LNCaP clone FGC (cell line): ENCODE results near the gene PPIA.
"Not testable (repeated sequence)": the region's sequence is repeated elsewhere in the genome, so short reads cannot be mapped to it uniquely, and the experiment has no call there.

Source experiments
- DNase-seq: peaks from one replicate; pipeline ENCODE4 v3.0.0-alpha.2; 2011; ENCODE audit warnings: low read depth
- H3K4me3 ChIP-seq: 2 replicates; pipeline ENCODE4 v1.5.1; 2011; ENCODE audit warnings: mild to moderate bottlenecking, low read depth, low read length, control low read depth
- TF ChIP-seq, protein P1 (sequence below): IDR thresholded peaks from 2 replicates; pipeline ENCODE4 v1.5.1; 2012; ENCODE audit warnings: mild to moderate bottlenecking; ENCODE audit not compliant: control insufficient read depth, insufficient read depth; ENCODE audit errors: extremely low read depth

PPIA gene

DNA sequence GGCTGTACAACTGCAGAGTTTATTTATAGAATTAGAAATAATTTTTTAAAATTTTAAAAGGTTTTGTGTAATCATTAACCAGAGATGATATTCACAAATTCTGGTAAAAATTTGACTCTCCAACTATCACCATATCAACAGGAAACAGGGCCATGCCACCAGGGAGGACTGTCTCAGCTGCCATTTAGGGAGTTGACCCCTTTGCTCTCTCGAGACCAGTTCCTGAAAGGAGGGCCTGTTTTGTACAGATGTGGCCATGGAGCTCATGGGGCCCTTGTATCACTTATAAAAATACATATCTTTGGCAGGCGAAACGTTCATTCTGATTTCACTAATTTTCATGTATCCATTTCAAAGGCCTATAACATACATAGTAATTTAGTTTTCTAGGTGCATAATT is 31.1 kb downstream of the PPIA start:
- TF ChIP-seq, protein P1, sequence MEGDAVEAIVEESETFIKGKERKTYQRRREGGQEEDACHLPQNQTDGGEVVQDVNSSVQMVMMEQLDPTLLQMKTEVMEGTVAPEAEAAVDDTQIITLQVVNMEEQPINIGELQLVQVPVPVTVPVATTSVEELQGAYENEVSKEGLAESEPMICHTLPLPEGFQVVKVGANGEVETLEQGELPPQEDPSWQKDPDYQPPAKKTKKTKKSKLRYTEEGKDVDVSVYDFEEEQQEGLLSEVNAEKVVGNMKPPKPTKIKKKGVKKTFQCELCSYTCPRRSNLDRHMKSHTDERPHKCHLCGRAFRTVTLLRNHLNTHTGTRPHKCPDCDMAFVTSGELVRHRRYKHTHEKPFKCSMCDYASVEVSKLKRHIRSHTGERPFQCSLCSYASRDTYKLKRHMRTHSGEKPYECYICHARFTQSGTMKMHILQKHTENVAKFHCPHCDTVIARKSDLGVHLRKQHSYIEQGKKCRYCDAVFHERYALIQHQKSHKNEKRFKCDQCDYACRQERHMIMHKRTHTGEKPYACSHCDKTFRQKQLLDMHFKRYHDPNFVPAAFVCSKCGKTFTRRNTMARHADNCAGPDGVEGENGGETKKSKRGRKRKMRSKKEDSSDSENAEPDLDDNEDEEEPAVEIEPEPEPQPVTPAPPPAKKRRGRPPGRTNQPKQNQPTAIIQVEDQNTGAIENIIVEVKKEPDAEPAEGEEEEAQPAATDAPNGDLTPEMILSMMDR = no peak
- DNase-seq = no peak
- no peak overlapping the region for H3K4me3 ChIP-seq

DNA sequence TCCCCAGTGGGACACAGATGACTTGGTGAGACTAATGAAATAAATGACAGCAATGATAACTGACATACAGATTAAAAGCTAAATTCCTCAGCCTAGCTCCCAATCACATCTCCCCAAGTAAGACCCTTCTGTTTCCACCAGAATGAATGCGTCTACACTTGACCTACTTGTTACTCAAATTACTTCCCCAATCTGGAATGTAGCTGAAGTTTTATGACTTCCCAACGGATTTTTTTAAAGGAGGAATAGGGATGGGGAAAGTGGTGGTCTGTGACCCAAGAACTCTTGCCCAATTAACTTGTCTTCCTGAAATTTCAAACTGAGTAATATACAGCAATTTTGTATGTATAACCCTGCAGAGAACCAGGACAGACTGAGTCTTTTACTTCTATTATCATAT is 42.3 kb downstream of the PPIA start:
- TF ChIP-seq, protein P1 = no peak
- DNase-seq = no peak
- H3K4me3 ChIP-seq = no peak overlapping the region

DNA sequence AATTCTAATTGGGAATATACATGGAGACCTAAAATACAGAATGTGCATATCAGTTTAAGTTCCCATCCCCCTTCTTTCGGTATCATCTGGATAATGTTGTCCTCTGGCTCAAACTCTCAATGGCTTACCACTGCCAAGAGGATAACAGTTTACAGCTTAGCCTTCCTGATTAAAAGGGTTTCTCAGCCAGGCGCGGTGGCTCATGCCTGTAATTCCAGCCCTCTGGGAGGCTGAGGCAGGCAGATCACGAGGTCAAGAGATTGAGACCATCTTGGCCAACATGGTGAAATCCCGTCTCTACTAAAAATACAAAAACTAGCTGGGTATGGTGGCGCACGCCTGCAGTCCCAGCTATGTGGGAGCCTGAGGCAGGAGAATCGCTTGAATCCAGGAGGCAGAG is 46.2 kb downstream of the PPIA start:
- not testable (repeated sequence) for DNase-seq, H3K4me3 ChIP-seq

DNA sequence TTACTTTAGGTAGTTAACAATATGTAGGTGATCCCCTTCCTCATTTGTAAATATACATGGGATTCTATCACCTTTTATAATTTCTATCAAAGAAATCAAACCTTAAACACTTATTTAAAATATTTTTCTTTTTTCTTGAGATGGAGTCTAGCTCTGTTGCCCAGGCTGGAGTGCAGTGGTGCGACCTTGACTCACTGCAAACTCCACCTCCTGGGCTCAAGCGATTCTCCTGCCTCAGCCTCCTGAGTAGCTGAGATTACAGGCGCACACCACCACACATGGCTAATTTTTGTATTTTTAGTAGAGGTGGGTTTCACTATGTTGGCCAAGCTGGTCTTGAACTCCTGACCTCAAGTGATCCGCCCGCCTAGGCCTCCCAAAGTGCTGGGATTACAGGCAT is 47.0 kb downstream of the PPIA start:
- not testable (repeated sequence) for DNase-seq, H3K4me3 ChIP-seq

DNA sequence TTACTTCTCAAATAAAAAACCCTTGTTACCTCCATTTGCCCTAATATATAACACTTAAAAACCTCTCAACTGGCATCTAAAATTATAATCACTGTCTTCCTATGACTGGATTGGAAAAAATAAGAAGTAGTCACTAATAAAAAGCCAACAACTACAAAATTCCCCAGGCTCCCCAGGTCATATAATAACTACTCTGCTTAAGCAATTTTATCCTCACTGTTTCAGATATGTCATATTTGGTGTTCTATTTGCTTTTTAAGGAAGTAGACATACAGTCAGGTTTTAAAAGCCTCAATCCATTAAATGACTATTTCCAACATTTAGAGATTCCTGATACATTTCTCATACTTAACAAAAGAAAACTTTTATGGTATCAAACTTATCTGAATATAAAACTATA is 49.0 kb downstream of the PPIA start:
- TF ChIP-seq, protein P1 = no peak
- no peak for DNase-seq
- H3K4me3 ChIP-seq = no peak overlapping the region

DNA sequence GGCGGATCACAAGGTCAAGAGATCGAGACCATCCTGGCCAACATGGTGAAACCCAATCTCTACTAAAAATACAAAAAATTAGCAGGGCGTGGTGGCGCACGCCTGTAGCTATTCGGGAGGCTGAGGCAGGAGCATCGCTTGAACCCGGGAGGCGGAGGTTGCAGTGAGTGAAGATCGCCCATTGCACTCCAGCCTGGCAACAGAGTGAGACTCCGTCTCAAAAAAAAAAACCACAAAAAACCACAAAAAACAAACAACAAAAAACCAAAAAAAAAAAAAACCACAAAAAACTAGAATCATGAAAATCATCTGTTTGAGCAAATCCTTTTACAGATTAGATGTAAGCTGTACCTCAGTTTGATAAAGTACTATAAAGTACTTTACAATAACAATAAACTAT is 49.9 kb downstream of the PPIA start:
- DNase-seq = not testable (repeated sequence)
- H3K4me3 ChIP-seq = peak overlapping the region; percentile 79

DNA sequence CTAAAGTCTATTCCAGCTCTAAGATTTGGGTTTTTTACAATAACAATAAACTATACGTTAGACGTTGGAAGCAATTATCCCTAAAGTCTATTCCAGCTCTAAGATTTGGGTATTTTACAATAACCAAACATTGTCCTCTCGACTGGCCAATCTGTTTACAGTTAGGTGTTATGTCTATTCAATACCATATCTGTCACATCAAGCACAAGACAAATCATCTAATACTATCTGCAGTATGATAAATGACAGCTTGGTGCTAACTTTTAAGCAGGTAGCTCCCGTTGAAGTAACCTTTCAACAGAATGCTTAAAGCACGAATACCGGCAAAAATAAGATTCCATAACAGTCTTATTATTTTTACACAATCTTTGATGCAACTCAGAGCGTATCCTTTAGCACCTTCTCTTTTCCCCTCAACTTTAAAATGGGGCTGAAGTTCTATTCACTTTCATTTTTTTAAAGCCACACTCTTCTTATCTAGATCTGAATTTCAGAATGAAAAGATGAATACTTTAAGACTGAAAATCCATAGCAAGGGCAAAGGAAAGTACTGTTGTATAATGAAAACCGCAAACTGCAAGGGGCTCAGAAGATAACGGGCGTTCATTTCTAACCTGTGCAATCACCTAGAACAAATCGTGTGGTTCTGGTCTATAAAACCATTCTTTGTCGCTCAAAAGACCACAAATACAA is 50.5 kb downstream of the PPIA start:
- DNase-seq = no peak
- H3K4me3 ChIP-seq = peak overlapping the region; percentile 79
- TF ChIP-seq, protein P1 = no peak

DNA sequence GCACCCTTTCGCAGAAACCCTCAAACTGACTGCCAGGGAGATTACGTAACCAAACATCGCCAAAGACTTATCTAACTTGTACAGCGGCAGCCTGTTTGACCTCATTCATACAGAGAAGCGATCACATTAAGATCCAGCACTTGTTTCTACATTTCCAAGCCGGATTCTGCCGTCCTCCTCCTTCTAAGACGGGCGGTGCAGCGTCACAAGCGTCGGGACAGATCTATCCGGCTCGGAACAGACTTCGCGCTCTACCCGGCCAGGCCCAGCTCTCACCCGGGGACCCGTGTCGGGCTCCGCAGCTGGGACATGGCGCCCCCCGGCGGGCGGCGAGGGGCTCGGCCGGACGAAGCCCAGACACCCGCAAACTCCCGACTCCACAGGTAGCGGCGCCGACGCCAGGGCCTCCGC is 51.0 kb downstream of the PPIA start:
- TF ChIP-seq, protein P1 = peak; percentile 73
- H3K4me3 ChIP-seq = peak overlapping the region; percentile 79
- peak; percentile 28 for DNase-seq
